Frontal cortex (tissue), 1 donor: Measurements from ENCODE around the gene RPRD1A. TPM values are rescaled to one million over a fixed set of nuclear protein-coding genes. Genes with fewer than 3 reads are reported as not detected.

Experiments
- total RNA-seq: library from RNA; depleted of rRNA; stranded (reverse); fragments of >200 nt; gene quantifications from one replicate; pipeline ENCODE4 v1.2.3, GENCODE V29; 2014

The RPRD1A gene
- total RNA-seq, 1 donor from 2014 or later = 143 TPM

Other genes starting within 250 kb of the RPRD1A start
- gene SLC39A6, start 61.8 kb upstream of the RPRD1A start, total RNA-seq = 231 TPM
- gene ELP2, start 62.3 kb upstream of the RPRD1A start, total RNA-seq = 143 TPM
- 0.41 TPM for gene MOCOS, start 119.9 kb upstream of the RPRD1A start, total RNA-seq
- gene FHOD3, start 230.2 kb upstream of the RPRD1A start, total RNA-seq = 46.9 TPM